GM18520 (cell line): ENCODE measurements around the gene CHGA.

Experiments
- ATAC-seq: cut with Tn5 transposase; IDR thresholded peaks from one replicate; pipeline ENCODE4 v1.9.1; 2021; ENCODE audit not compliant: unreplicated experiment

The CHGA gene

DNA sequence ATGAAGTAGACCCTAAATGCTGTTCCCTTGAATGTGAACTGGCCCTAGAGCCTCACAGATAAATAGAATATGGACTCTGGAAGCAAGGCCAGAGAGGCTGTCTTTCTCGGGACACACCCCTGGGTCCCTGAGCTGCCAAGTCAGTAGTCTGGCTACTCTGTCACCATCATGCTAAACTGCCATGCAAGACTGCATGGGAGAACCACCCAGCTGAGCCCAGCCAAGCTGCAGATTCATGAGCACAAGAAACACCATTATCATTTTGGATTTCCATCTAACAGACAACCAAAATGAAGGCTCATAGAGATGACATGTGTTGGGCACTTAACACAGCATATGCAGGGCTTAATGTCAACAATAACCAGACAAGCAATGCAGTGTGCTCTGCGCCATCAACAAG, 53.3 kb downstream of the CHGA start:
- ATAC-seq, result no peak

DNA sequence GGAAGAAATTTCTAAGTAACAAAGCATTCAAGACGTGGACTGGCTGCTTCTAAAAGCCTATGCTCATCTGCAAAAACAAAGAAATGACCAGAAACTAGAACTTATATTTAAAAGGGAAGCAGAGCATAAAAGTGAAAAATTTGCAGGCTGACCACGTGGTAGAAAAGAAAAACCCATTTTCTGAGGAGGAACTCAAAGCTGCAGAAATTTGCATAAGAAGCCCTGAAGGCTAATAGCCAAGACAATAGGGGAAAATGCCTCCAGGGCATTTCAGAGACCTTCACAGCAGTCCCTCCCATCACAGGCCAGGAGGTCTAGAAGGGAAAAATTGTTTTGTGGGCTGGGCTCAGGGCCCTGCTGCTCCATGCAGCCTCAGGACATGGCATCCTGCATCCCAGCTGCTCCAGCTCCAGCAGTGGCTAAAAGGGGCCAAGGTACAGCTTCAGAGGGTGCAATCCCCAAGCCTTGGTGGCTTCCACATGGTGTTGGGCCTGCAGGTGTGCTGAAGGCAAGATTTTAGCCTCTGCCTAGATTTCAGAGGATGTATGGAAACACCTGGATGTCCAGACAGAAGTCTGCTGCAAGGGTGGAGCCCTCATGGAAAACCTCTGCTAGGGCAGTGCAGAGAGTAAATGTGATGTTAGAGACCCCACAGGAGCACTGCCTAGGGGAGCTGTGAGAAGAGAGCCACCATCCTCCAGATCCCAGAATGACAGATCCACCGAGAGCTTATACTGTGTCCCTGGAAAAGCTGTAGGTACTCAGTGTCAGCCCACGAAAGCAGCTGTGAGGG, 55.5 kb downstream of the CHGA start:
- ATAC-seq, result no peak

DNA sequence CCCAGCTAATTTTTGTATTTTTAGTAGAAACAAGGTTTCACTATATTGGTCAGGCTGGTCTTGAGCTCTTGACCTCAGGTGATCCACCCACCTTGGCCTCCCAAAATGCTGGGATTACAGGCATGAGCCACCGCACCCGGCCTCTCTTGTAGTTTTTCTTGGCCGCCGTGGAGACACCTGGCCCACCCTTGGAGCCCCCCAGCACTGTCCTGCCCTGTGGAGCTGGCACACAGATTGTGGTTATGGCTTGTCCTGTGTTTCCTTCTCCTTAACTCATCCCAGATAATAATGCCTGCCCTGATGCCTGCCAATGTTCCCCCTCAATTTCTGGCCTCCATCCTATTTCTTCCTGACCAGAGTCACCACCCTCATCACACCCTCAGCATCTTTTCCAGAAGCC, 57.9 kb downstream of the CHGA start:
- ATAC-seq, result no peak

DNA sequence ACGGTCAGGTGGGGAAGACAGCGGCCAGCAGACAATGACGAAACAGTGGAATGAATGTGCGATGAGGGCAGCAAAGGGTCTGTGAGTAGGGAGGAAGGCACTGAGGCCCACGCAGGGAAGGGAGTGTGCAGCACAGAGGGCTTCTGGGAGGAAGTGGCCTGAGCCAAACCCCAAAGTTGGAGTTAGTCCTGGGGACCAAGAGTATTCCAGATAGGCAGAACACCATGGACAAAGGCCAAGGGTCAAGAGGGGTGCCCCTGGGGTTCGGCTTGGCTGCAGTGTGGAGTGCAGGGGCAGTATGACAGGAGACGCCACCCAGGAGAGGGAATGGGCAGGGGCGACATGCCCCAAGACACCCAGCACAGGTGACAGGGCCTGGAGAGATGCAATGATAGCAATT, 58.8 kb downstream of the CHGA start:
- no peak for ATAC-seq

DNA sequence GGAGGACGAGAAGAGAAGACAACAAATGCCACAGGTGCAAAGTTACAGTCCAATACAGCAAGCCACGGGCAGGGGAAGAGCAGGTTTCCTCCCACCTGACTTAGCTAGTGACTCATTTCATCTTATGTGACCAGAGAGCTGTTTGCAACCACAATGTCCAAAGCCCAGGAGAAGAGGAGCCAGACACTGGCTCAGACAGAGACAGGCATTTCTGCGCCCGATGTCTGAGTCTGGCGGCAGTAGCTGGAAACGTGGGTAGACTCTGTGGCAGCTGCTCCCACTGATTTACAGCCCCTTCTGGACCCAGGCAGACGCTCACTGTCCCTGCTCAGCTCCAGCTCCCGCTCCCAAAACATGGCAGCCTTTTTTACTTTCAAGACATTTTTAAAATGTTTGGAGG, 60.0 kb downstream of the CHGA start:
- ATAC-seq, result no peak

DNA sequence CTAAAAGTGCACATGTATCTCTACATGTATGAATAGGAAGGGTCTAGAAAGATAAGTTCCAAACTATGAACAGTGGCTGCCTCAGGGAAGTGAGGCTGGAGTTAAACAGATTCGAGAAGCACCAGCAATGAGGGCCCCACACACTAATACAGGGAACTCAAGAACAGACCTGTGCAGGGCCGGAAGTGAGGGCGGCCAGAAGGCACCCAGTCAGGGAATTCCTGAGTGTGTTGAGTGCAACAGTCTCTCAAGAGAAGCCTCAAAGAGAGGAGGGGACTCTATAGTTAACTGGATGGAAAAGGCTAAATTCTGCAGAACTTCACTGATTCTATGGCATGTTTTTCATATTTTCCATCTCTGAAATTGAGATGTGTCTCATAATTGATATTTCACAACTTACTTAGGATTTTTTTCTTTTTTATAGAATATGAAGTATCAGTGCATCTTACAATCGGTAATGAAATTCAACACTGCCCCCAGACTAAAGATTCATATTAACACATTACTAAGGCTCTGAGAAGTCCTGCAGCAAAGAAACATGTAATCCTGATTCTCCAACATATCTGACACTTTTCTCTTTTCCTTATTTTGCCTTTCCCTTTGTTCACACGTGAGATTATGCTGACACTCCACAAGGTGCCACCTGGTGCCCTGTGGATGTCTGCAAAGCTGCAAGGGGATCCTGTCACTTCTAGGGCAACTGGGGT, 61.3 kb downstream of the CHGA start:
- no peak for ATAC-seq
